HEK293T (cell line): ENCODE measurements around the gene GP5.

Source experiments
- ARNT ChIP-seq: fragments of 450-650 bp; IDR thresholded peaks from 2 replicates; pipeline ENCODE4 v1.6.1; 2017; ENCODE audit warnings: mild to moderate bottlenecking
- BHLHE40 ChIP-seq: fragments of 450-650 bp; IDR thresholded peaks from 2 replicates; pipeline ENCODE4 v1.6.1; 2016; ENCODE audit warnings: mild to moderate bottlenecking, moderate library complexity, borderline replicate concordance
- ELF4 ChIP-seq: fragments of 450-650 bp; IDR thresholded peaks from 2 replicates; pipeline ENCODE4 v1.6.1; 2017; ENCODE audit warnings: antibody characterized with exemption
- FOXA1 ChIP-seq: fragments of 450-650 bp; IDR thresholded peaks from 2 replicates; pipeline ENCODE4 v1.6.1; 2016; ENCODE audit warnings: mild to moderate bottlenecking
- FOXK2 ChIP-seq: fragments of 450-650 bp; IDR thresholded peaks from 2 replicates; pipeline ENCODE4 v1.6.1; 2016; ENCODE audit warnings: mild to moderate bottlenecking
- FOXM1 ChIP-seq: fragments of 450-650 bp; IDR thresholded peaks from 2 replicates; pipeline ENCODE4 v1.6.1; 2017; ENCODE audit warnings: mild to moderate bottlenecking, borderline replicate concordance
- HDGF ChIP-seq: fragments of 450-650 bp; IDR thresholded peaks from 2 replicates; pipeline ENCODE4 v1.6.1; 2017; ENCODE audit warnings: antibody characterized with exemption, borderline replicate concordance
- LEF1 ChIP-seq: fragments of 450-650 bp; IDR thresholded peaks from 2 replicates; pipeline ENCODE4 v1.6.1; 2017; ENCODE audit warnings: mild to moderate bottlenecking, borderline replicate concordance
- NFRKB ChIP-seq: fragments of 450-650 bp; IDR thresholded peaks from 2 replicates; pipeline ENCODE4 v1.6.1; 2016; ENCODE audit warnings: mild to moderate bottlenecking, moderate library complexity
- SP1 ChIP-seq: fragments of 450-650 bp; IDR thresholded peaks from 2 replicates; pipeline ENCODE4 v1.6.1; 2017
- SUZ12 ChIP-seq: fragments of 450-650 bp; IDR thresholded peaks from 2 replicates; pipeline ENCODE4 v1.6.1; 2016; ENCODE audit warnings: mild to moderate bottlenecking
- TARDBP ChIP-seq: fragments of 450-650 bp; IDR thresholded peaks from 2 replicates; pipeline ENCODE4 v1.6.1; 2016
- ZNF384 ChIP-seq: fragments of 450-650 bp; IDR thresholded peaks from 2 replicates; pipeline ENCODE4 v1.6.1; 2016
- TF ChIP-seq, protein P1 (sequence below): fragments of 450-650 bp; IDR thresholded peaks from 2 replicates; pipeline ENCODE4 v1.6.1; 2016

DNA sequence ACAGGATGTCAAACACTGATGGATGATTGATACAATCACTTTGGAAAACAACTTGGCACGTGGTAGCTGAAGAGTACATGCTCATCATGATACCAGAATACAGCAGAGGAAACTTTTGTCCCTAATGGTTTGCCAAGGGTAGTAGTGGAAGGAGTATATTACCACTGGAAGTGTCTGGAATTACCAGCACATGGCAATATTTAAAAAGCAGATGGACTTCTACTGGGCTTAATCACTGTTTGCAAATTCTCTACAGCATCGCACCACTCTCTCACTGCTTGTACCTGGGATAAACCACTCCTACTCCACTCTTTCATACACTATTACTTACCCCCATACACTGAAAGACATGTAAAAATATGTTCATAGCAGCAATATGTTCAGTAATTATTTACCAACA is 19.6 kb upstream of the GP5 start:
- TF ChIP-seq FOXK2 = no peak
- no peak for TF ChIP-seq BHLHE40
- TF ChIP-seq NFRKB = no peak
- TF ChIP-seq, protein P1, sequence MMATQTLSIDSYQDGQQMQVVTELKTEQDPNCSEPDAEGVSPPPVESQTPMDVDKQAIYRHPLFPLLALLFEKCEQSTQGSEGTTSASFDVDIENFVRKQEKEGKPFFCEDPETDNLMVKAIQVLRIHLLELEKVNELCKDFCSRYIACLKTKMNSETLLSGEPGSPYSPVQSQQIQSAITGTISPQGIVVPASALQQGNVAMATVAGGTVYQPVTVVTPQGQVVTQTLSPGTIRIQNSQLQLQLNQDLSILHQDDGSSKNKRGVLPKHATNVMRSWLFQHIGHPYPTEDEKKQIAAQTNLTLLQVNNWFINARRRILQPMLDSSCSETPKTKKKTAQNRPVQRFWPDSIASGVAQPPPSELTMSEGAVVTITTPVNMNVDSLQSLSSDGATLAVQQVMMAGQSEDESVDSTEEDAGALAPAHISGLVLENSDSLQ = no peak
- no peak for TF ChIP-seq FOXA1
- TF ChIP-seq SP1 = no peak
- no peak for TF ChIP-seq FOXM1
- TF ChIP-seq ELF4 = no peak
- no peak for TF ChIP-seq ARNT
- TF ChIP-seq LEF1 = no peak
- no peak for TF ChIP-seq TARDBP
- no peak for TF ChIP-seq HDGF
- TF ChIP-seq SUZ12 = no peak
- no peak for TF ChIP-seq ZNF384
